GM18502 (cell line): ENCODE results near the gene GPR141.

ENCODE experiments used
- ATAC-seq: cut with Tn5 transposase; IDR thresholded peaks from one replicate; pipeline ENCODE4 v1.9.1; 2021; ENCODE audit warnings: mild to moderate bottlenecking; ENCODE audit not compliant: unreplicated experiment, poor library complexity

Gene GPR141

GRCh38 chr7:37771801-37772200, 88.2 kb downstream of the GPR141 start:
- no peak for ATAC-seq

GRCh38 chr7:37775921-37776320, 92.4 kb downstream of the GPR141 start:
- ATAC-seq: no peak

DNA sequence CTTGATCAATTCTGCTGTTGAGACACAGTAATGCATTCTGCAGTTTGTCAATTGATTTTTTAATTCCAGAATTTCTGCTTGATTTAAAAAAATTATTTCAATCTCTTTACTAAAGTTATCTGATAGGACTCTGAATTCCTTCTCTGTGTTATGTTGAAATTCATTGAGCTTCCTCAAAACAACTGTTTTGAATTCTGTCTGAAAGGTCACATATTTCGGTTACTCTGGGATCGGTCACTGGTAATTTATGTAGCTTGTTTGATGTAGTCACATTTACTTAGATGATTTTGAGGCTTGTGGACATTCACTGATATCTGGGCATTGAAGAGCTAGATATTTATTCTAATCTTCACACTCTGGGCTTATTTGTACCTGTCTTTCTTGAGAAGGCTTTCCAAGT, 97.6 kb downstream of the GPR141 start:
- ATAC-seq: no peak

DNA sequence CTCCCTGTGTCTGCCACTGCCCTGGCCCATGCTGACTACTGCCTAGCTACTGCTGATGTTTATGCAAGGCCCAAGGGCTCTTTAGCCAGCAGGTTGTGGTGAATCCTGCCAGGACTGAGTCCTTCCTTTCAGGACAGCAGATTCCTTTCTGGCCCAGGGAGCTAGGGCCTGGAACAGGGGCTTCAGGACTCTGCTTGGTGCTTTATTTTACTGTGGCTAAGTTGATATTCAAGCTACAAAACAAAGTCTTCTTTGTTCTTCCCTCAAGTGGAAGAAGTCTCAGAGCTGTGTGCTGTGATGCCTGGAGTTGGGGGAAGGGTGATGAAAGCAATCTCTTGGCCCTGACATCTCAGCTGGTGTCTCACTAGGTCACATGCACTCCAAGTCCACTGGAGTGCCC, 98.6 kb downstream of the GPR141 start:
- ATAC-seq: no peak

- peak; percentile 33 for ATAC-seq
These were observed 100.4 kb downstream of the GPR141 start for GRCh38 chr7:37784015-37784414.

DNA sequence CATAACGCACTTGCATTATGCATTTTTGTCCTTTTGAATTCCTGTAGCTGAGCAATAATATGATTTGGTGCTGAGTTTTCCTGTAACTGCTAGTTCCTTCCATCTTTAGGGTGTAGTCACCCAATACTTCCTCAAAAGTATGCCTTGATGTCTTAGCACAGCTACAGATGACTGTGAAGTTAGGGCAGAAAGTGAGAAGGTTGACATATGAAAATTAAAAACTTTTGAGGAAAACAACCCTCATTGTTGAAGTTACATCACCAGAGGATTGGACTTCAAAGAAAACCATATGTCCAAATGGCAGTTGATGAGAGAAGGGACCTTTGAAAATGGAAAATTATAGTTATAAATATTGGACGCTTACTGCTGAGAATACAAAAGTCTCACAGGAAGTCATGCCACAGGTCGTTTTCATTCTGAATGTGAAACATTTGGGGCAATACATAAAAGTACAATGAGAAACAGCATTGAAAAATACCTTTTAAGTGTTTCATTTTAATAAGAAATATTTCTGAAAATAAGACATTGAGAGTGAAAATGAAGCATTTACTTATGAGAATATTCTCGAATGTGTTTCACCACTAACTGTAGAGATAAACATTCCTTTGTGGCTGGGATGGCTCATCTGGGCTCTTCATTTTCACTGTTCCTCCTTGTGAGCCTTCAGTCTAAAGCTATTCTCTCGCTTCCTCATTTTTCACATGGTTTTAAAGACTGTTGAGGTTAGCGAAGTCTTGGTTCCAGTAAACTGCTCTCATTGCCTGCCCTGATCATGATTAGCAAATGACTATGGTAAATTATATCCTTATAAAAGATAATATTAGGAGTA, 103.4 kb downstream of the GPR141 start:
- ATAC-seq: peak; percentile 91
